Adrenal gland (tissue), 5 donors: ENCODE data around the gene POLD2.

Experiments
- CTCF ChIP-seq, 6 experiments: fragments of 450-650 bp in 4 of 6; fragments of 200-600 bp in 2 of 6; sonication (generic) in 1 of 6; IDR thresholded peaks; 1 replicate in 5 of 6; 2 replicates in 1 of 6; pipeline versions ENCODE4 v1.5.1 to v1.8.0; 2016 to 2021; ENCODE audit warnings: antibody characterized with exemption in 6 of 6, mild to moderate bottlenecking in 2 of 6, moderate library complexity in 1 of 6
- POLR2A ChIP-seq, 2 donors: fragments of 450-650 bp; IDR thresholded peaks; one replicate each; pipeline ENCODE4 v1.6.1; 2017; ENCODE audit warnings: antibody characterized with exemption in 2 of 2, mild to moderate bottlenecking in 2 of 2, moderate library complexity in 1 of 2
- donor health status: DM: no; HTN: no; CAD: no.

DNA sequence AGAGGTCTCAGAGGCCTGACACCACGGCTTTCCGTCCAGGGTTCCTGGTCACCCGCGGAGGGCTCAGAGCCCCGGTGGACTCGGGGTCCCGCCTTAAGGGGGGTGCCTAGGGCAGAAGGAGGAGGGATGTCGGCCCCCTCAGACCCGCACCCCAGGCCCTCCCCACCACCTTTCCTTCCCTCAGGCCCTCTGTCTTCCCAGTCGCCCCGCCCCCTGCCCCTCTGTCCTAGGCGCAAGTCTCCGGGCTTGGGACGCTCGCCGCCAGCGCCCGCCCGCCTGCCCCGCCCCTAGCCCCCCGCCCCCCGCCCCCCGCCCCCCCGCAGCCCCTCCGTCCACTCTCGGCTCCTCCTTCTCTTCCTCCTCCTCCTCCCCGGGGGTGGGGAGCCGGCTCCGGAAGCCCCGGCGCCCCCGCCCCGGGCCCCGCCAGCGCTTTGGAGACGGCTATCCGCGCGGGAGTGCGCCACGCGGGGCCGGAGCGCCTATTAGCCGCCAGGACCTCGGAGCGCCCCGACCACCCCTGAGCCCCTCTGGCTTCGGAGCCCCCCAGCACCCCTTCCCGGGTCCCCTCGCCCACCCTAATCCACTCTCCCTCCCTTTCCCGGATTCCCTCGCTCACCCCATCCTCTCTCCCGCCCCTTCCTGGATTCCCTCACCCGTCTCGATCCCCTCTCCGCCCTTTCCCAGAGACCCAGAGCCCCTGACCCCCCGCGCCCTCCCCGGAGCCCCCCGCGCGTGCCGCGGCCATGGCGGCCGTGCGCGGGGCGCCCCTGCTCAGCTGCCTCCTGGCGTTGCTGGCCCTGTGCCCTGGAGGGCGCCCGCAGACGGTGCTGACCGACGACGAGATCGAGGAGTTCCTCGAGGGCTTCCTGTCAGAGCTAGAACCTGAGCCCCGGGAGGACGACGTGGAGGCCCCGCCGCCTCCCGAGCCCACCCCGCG lies 19.2 kb downstream of the POLD2 start, which contains the start of gene AEBP1:
- TF ChIP-seq POLR2A (IDR thresholded peaks at IDR 0.05) (no peak), CTCF (IDR thresholded peaks at IDR 0.05) (no peak)
